Dermis blood vessel endothelial cell (primary cell): Measurements from ENCODE around the gene MCF2L2. TPM values are rescaled to one million over a fixed set of nuclear protein-coding genes. Genes with fewer than 3 reads are reported as not detected.
"Not testable (repeated sequence)": the region's sequence is repeated elsewhere in the genome, so short reads cannot be mapped to it uniquely, and the experiment has no call there.

Experiments
- DNase-seq: peaks from one replicate; pipeline ENCODE4 v3.0.0; 2010
- total RNA-seq: library from RNA; depleted of rRNA; stranded (reverse); fragments of >200 nt; gene quantifications from 2 replicates; pipeline ENCODE4 v1.2.3, GENCODE V29; 2014

Gene MCF2L2
- total RNA-seq, 1 donor from 2014 or later: 0.34 TPM

- no peak for DNase-seq
These were observed 16.3 kb upstream of the MCF2L2 start for GRCh38 chr3:183444748-183445147.

DNA sequence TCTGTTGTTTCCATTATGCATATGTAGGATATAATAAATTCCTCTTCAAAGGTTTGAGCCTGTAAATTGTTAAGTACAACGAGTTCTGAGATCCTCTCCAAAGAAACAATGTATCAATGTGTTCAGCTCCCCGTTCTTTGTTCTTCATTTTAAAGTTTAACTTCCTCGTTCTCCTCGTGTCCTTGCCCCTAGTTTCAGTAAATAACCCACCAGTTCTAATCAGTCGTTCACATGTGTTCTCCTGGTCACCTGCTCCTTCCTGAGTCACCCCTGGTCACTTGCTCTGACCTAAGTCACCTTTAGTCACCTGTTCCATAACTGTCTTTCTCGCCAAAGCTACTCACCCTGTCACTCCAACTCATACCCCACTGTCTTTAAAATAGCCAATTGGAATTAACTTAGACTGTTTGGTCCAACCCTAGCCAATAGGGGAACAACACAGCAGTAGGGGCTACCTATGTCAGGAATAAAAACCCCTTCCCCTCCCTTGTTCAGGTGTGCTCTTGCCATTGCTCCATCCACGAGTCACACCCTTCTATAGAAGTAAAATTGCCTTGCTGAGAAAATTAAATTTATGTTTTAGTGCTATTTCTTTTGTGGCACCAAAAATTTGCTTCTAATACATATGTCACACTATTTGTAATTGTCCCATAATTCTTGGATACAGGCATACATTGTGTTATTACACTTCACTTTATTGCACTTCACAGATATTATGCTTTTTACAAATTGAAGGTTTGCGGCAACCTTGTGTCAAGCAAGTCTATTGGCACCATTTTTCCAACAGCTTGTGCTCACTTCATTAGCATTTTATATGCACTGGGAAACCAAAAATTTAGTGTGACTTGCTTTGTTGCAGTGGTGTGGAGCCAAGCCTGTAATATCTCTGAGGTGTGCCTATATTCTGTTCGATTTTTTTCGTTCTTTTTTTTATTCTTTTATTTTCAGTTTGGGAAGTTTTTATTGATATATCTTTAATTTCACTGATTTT is 15.3 kb upstream of the MCF2L2 start:
- DNase-seq: no peak

DNA sequence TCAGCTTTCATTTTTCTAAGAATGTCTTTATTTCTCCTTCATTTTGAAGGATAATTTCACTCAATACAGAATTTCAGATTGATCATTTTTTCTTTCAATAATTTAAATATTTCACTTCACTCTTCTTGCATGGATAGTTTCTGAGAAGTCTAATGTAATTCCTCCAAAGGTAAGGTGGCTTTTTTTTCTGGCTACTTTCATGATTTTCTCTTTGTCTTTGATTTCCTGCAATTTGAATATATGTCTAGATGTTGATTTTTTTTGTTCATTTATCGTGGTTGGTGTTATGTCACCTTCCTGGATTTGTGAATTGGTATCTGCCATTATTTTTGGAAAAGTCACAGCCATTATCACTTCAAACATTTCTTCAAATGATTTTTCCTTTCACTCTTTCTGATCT is 14.6 kb upstream of the MCF2L2 start:
- no peak for DNase-seq

DNA sequence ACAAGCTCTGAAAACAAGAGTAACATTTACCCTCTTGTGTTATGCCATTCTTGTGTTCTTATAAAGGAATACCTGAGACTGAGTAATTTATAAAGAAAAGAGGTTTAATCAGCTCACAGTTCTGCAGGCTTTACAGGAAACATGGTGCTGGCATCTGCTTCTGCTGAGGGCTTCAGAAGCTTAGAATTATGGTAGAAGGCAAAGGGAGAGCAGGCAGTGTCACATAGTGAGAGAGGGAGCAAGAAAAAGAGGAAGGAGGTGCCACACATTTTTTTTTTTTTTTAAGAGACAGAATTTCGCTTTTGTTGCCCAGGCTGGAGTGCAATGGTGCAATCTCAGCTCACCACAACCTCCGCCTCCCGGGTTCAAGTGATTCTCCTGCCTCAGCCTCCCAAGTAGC is 12.1 kb upstream of the MCF2L2 start:
- not testable (repeated sequence) for DNase-seq

DNA sequence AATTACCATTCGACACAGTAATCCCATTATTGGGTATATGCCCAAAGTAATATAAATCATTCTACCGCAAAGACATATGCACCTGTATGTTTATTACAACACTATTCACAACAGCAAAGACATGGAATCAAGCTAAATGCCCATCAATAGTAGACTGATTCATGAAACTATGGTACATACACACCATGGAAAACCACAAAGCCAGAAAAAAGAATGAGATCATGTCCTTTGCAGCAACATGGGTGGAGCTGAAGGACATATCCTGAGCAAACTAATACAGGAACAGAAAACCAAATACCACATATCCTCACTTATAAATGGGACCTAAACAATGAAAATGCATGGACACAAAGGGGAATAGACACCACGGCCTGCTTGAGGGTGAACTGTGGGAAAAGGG is 11.1 kb upstream of the MCF2L2 start:
- peak; percentile 25 for DNase-seq

GRCh38 chr3:183438735-183439134 is 10.3 kb upstream of the MCF2L2 start:
- no peak for DNase-seq

DNA sequence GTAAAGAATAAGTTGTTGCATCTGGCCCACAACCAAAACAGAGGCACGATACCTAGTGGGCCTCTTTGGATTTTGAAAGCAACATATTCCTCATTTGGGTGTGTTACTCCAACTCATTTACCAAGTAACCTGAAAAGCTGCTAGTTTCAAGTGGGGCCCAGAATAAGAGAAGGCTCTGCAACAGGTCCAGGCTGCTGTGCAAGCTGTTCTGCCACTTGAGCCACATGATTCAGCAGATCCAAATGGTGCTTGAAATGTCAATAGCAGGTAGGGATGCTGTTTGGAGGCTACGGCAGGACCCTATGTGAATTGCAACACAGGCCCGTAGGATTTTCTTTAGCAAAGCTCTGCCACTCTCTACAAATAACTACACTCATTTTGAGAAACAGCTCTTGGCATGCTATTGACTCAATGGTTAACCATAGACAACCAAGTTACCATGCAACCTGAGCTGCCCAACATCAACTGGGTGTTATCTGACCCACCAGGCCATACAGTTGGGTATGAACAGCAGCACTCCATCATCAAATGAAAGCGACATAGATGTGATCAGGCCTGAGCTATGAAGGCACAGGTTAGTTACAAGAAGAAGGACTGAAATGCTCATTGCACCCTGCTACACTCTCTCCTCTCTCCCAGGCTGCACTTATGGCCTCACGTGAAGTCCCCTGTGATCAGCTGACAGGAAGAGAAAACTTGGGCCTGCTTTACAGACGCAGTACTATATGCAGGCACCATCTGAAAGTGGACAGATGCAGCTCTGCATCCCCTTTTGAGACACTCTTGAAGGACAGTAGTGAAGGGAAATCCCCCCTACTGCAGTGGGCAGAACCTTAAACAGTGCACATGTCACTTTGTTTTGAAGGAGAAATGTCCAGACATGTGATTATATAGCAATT is 9.5 kb upstream of the MCF2L2 start:
- no peak for DNase-seq

DNA sequence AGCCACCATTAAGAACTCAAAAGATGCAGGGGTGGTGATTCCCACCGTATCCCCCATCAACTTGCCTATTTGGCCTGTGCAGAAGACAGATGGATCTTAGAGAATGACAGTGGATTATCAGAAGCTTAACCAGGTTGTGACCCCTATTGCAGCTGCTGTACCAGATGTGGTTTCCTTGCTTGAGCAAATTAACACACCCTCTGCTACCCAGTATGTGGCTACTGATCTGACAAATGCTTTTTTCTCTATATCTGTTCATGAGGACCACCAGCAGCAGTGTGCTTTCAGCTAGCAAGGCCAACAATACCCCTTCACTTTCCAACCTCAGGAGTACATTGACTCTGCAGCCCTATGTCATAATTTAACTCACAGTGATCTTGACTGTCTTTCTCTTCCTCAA is 8.6 kb upstream of the MCF2L2 start:
- no peak for DNase-seq

- DNase-seq: no peak
These were observed 7.2 kb upstream of the MCF2L2 start for GRCh38 chr3:183435661-183436060.

GRCh38 chr3:183434992-183435391 is 6.6 kb upstream of the MCF2L2 start:
- no peak for DNase-seq

- DNase-seq: no peak
These were observed 6.1 kb upstream of the MCF2L2 start for GRCh38 chr3:183434503-183434902.

DNA sequence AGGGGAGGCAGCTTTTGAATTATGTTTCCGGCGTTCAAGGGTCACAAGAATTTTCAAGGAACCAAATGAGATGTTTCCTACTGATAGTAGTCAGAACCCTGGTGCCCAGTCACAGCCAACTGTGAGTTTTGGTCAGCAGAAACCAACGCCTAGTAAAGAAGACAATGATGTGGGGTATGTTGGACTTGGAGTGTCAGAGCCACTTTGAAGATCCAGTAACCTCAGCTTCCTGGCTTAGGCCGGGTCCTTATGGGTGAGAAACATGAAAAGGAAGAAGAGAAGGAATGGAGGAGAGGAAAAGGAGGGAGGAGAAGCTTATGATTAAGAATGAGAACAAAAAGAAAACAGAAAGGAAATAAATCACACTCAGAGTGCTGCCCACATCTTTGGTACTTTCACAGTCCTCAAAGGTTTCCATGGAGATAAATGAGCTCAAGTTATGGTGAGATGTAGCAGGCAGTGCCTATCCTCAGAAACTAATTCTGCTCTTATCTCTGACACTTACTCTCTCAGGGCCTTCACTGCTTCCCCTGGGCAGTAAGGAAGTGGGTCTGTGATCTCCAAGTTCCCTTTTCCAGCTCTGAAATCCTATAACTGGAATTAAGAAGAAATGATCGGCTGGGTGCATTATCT is 2.0 kb upstream of the MCF2L2 start:
- DNase-seq: no peak

- DNase-seq: peak; percentile 54
These were observed 458 bp downstream of the MCF2L2 start for GRCh38 chr3:183427876-183428446.

- no peak for DNase-seq
These were observed 1.1 kb downstream of the MCF2L2 start for GRCh38 chr3:183427196-183427875.

- DNase-seq: not testable (repeated sequence)
These were observed 9.6 kb downstream of the MCF2L2 start for GRCh38 chr3:183418807-183419206.

- peak; percentile 33 for DNase-seq
These were observed 17.1 kb downstream of the MCF2L2 start for GRCh38 chr3:183411216-183411922.

GRCh38 chr3:183410759-183411158 is 17.7 kb downstream of the MCF2L2 start:
- DNase-seq: no peak

DNA sequence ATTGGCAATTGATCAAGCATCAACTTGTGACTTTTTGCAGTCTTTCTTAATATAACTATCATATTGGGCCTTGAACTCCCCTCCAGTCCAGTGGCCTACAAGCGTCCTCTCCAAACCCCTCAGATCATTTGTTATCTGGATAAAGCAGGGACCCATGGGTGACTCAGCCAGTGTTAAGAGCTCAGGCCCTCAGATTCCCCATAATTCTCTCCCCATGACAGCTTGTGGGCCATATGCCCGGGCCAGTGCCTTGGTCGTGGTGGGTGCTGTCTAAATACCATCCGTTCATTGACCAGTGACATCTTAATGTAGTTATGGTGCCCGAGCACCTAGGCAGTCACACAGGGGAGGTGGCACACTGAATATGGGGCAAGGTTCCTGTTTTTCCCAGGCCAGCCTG is 18.1 kb downstream of the MCF2L2 start:
- DNase-seq: no peak

- DNase-seq: no peak
These were observed 19.2 kb downstream of the MCF2L2 start for GRCh38 chr3:183409219-183409618.

GRCh38 chr3:183401678-183402077 is 26.7 kb downstream of the MCF2L2 start:
- DNase-seq: no peak

DNA sequence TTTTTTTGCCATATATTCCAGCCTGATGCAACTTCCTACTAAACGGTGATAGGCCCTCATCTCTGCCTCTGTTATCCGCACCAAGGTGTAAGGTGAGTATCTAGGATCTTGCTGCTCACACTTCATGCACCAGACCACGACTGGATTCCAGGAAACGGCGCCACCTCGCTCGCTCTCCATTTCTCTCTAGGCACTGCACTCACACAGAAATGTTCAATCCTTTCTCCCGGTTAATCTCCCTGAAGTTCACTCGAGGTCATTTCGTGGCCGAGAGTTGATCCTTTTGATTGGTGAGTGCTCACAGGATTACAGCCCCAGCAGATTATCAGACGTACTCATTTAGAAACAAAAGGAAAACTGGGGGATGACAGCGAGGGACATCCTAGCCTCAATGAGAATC is 28.1 kb downstream of the MCF2L2 start:
- DNase-seq: no peak
